ENCODE data around the gene SCAI.
"Not testable (repeated sequence)": the region's sequence is repeated elsewhere in the genome, so short reads cannot be mapped to it uniquely, and the experiment has no call there.

Gene SCAI

DNA sequence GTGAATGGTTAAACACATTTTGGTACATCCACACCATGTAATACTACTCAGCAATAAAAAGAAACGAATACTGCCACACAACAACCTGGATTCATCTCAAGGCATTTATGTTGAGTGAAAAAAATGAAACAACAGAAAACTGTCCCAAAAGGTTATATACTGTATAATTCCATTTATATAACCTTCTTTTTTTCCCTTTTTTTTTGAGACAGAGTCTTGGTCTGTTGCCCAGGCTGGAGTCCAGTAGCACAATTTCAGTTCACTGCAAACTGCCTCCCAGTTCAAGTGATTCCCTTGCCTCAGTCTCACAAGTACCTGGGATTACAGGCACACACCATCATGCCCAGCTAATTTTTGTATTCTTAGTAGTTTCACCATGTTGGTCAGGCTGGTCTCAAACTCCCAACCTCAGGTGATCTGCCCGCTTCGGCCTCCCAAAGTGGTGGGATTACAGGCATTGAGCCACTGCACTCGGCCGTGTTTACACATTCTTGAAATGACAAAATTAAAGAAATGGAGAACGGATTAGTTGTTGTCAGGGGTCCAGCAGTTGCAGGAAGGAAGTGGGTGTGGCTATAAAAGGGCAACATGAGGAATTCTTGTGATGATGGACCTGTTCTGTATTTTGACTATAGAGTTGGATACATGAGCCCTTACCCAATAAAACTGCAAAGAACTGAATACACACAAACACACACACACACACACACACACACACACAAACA, 28.9 kb upstream of the SCAI start:
- Histone ChIP-seq H3K36me3 (ENCODE audit: insufficient read depth, low read length) (peaks cover 11% of the 10 kb centered on the region), H3K9me3 (replicated peaks; ENCODE audit: low read length) (no peaks in the 10 kb centered on the region), H3K9ac (ENCODE audit: low read depth, low read length) (no peak overlapping the region), H3K27me3 (ENCODE audit: control insufficient read depth, insufficient read depth, low read length) (no peaks in the 10 kb centered on the region), H3K4me3 (ENCODE audit: low read length) (no peak overlapping the region), H3K4me2 (ENCODE audit: low read length) (no peak overlapping the region), H3K4me1 (ENCODE audit: control insufficient read depth, insufficient read depth, low read length) (peaks cover 7% of the 10 kb centered on the region)

DNA sequence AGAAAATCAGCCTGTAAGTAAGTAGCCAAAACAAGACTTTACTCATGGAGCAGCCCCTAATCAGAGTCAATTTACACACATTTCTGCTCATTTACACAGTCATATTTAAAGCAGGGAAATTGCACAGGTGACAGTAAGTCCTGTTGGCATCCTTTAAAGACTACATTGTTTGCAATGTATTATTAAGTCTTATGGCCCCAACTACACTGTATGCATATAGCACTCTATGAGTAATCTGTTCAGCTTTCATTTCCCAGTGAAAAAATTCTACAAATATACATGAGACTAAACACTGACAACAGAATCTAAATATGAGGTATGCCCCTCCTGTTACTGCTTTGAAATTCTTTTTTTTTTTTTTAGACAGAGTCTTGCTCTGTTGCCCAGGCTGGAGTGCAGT, 26.6 kb upstream of the SCAI start:
- H3K9ac ChIP-seq (ENCODE audit: low read depth, low read length), result no peak overlapping the region
- no peak overlapping the region for H3K4me3 ChIP-seq (ENCODE audit: low read length)
- peaks cover 11% of the 10 kb centered on the region for H3K36me3 ChIP-seq (ENCODE audit: insufficient read depth, low read length)
- H3K4me2 ChIP-seq (ENCODE audit: low read length), result no peak overlapping the region
- H3K9me3 ChIP-seq (replicated peaks; ENCODE audit: low read length), result no peaks in the 10 kb centered on the region
- no peaks in the 10 kb centered on the region for H3K27me3 ChIP-seq (ENCODE audit: control insufficient read depth, insufficient read depth, low read length)
- peaks cover 17% of the 10 kb centered on the region for H3K4me1 ChIP-seq (ENCODE audit: control insufficient read depth, insufficient read depth, low read length)

DNA sequence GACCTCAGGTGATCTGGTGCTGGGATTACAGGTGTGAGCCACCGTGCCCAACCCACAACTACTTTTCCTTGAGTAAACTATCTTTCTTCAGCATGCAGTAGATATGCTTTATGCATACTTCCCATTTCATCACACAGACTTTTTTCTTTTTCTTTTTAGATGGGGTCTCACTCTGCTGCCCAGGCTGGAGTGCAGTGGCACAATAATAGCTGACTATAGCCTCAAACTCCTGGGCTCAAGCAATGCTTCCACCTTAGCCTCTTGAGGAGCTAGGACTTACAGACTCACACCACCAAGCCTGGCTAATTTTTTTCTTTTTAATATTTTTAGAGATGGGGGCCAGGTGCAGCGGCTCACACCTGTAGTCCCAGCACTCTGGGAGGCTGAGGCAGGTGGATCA, 23.4 kb upstream of the SCAI start:
- Histone ChIP-seq H3K4me1 (ENCODE audit: control insufficient read depth, insufficient read depth, low read length) (peaks cover 10% of the 10 kb centered on the region), H3K4me2 (ENCODE audit: low read length) (no peak overlapping the region), H3K36me3 (ENCODE audit: insufficient read depth, low read length) (peaks cover 11% of the 10 kb centered on the region), H3K4me3 (ENCODE audit: low read length) (no peak overlapping the region), H3K9ac (ENCODE audit: low read depth, low read length) (no peak overlapping the region), H3K9me3 (replicated peaks; ENCODE audit: low read length) (no peaks in the 10 kb centered on the region), H3K27me3 (ENCODE audit: control insufficient read depth, insufficient read depth, low read length) (no peaks in the 10 kb centered on the region)

DNA sequence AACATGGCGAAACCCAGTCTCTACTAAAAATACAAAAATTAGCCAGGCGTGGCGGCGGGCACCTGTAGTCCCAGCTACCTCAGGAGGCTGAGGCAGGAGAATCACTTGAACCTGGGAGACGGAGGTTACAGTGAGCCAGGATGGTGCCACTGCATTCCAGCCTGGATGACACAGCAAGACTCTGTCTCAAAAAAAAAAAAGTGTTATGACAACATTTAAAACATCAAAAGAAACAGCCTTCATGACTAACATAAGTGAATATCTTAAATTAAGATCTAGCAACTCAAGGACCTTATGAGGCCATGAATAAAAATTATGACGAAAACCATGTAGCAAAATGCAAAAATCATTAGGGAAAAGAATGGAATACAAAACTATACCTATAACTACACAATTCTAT, 19.6 kb upstream of the SCAI start:
- peaks cover 22% of the 10 kb centered on the region for H3K4me1 ChIP-seq (ENCODE audit: control insufficient read depth, insufficient read depth, low read length)
- not testable (repeated sequence) for H3K9ac ChIP-seq (ENCODE audit: low read depth, low read length); H3K36me3 ChIP-seq (ENCODE audit: insufficient read depth, low read length); H3K4me3 ChIP-seq (ENCODE audit: low read length); H3K9me3 ChIP-seq (replicated peaks; ENCODE audit: low read length); H3K4me2 ChIP-seq (ENCODE audit: low read length); H3K27me3 ChIP-seq (ENCODE audit: control insufficient read depth, insufficient read depth, low read length)

GRCh38 chr9:125161284-125161918, 18.1 kb upstream of the SCAI start:
- H3K4me1 ChIP-seq (ENCODE audit: control insufficient read depth, insufficient read depth, low read length), result peaks cover 22% of the 10 kb centered on the region
- H3K27me3 ChIP-seq (ENCODE audit: control insufficient read depth, insufficient read depth, low read length), result no peaks in the 10 kb centered on the region
- H3K9me3 ChIP-seq (replicated peaks; ENCODE audit: low read length), result no peaks in the 10 kb centered on the region
- H3K4me3 ChIP-seq (ENCODE audit: low read length), result no peak overlapping the region
- peak overlapping the region; percentile 7 for H3K4me2 ChIP-seq (ENCODE audit: low read length)
- peaks cover 10% of the 10 kb centered on the region for H3K36me3 ChIP-seq (ENCODE audit: insufficient read depth, low read length)
- peak overlapping the region; percentile 35 for H3K9ac ChIP-seq (ENCODE audit: low read depth, low read length)

DNA sequence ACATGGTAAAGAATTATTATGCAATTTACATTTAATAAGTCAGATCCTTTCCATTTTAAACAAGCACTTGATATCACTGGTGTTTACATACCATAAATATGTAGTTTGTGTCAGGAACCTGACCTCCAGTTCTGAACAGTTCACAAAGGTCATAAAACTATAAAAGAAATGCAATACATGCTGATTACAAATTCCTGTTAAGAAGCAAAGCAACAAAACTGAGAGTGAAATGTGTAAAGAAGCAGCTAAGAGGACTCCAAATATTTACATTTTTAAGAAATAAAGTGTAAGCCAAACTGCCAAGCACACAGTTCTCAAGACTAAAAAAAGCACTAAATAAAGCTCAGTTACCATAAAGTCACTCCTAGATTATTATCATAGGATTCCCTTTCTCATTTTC, 17.4 kb upstream of the SCAI start:
- Histone ChIP-seq H3K9me3 (replicated peaks; ENCODE audit: low read length) (no peaks in the 10 kb centered on the region), H3K27me3 (ENCODE audit: control insufficient read depth, insufficient read depth, low read length) (no peaks in the 10 kb centered on the region), H3K9ac (ENCODE audit: low read depth, low read length) (peak overlapping the region; percentile 35), H3K36me3 (ENCODE audit: insufficient read depth, low read length) (peaks cover 10% of the 10 kb centered on the region), H3K4me3 (ENCODE audit: low read length) (no peak overlapping the region), H3K4me2 (ENCODE audit: low read length) (peak overlapping the region; percentile 7), H3K4me1 (ENCODE audit: control insufficient read depth, insufficient read depth, low read length) (peaks cover 16% of the 10 kb centered on the region)

DNA sequence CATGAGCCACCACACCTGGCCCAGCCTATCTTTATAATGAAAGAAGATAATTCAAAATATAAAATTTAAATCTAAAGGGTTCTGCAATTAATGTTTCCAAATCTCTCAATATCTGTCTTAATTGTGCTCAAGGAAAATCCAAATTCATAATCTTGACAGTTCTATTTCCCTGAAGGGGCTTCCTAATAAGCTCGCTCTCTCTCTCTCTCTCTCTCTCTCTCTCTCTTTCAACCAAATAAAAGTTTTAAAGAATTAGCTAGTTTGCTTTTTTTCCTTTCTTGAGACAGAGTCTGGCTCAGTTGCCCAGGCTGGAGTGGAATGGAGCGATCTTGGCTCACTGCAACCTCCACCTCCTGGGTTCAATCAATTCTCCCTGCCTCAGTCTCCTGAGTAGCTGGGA, 13.2 kb upstream of the SCAI start:
- peaks cover 20% of the 10 kb centered on the region for H3K36me3 ChIP-seq (ENCODE audit: insufficient read depth, low read length)
- no peak overlapping the region for H3K4me3 ChIP-seq (ENCODE audit: low read length)
- peaks cover 10% of the 10 kb centered on the region for H3K4me1 ChIP-seq (ENCODE audit: control insufficient read depth, insufficient read depth, low read length)
- H3K9ac ChIP-seq (ENCODE audit: low read depth, low read length), result no peak overlapping the region
- H3K27me3 ChIP-seq (ENCODE audit: control insufficient read depth, insufficient read depth, low read length), result no peaks in the 10 kb centered on the region
- H3K9me3 ChIP-seq (replicated peaks; ENCODE audit: low read length), result no peaks in the 10 kb centered on the region
- H3K4me2 ChIP-seq (ENCODE audit: low read length), result no peak overlapping the region

DNA sequence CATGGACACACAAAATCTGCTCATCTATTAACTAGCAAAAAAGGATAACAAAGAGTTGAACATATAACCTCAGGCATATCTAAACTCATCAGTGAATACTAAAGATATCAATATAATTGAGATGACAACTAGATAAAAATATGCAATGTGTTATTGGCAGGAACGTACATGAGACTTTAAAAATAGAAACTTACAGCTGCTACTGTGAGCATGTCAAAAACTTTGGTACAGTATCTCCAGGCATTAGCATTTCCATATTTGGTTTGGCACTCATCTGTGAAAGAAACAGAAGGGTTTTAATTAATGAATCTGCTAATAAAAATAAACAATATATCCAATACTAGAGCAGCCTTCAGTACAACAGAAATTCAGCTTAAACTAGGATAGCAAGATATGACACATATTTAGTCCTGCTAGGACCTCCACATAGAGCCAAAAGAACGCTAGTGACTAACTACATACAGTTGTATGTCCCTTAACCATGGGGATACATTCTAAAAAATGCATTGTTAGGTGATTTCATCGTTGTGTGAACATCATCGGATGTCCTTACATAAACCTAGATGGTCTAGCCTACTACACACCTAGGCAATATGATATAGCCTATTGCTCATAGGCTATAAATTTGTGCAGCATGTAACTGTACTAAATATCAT, 10.5 kb upstream of the SCAI start:
- no peaks in the 10 kb centered on the region for H3K27me3 ChIP-seq (ENCODE audit: control insufficient read depth, insufficient read depth, low read length)
- peaks cover 31% of the 10 kb centered on the region for H3K36me3 ChIP-seq (ENCODE audit: insufficient read depth, low read length)
- H3K4me2 ChIP-seq (ENCODE audit: low read length), result no peak overlapping the region
- H3K4me1 ChIP-seq (ENCODE audit: control insufficient read depth, insufficient read depth, low read length), result no peaks in the 10 kb centered on the region
- H3K9me3 ChIP-seq (replicated peaks; ENCODE audit: low read length), result no peaks in the 10 kb centered on the region
- no peak overlapping the region for H3K4me3 ChIP-seq (ENCODE audit: low read length)
- H3K9ac ChIP-seq (ENCODE audit: low read depth, low read length), result no peak overlapping the region

DNA sequence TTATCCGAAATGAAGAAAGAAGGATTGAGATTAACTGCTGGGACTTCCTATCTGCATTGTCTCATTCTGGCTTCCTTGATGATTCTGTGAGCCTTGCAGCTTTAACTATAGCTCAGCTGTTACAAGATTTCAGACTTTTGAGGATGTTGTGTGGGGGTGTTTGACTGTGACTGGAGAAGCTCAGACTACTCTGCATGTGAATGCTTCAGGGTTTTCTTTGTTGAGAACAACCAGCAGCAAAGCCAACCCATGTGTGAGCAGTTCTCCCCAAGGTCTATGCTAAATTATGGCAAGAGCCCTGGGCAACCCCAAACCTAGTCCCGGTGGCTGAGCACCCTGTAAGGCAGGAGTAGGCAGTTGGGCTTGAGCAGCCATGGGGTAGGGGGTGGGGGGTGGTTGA, 8.4 kb upstream of the SCAI start:
- no peak overlapping the region for H3K4me3 ChIP-seq (ENCODE audit: low read length)
- H3K27me3 ChIP-seq (ENCODE audit: control insufficient read depth, insufficient read depth, low read length), result no peaks in the 10 kb centered on the region
- no peak overlapping the region for H3K4me2 ChIP-seq (ENCODE audit: low read length)
- H3K36me3 ChIP-seq (ENCODE audit: insufficient read depth, low read length), result peaks cover 27% of the 10 kb centered on the region
- no peaks in the 10 kb centered on the region for H3K4me1 ChIP-seq (ENCODE audit: control insufficient read depth, insufficient read depth, low read length)
- H3K9ac ChIP-seq (ENCODE audit: low read depth, low read length), result no peak overlapping the region
- no peaks in the 10 kb centered on the region for H3K9me3 ChIP-seq (replicated peaks; ENCODE audit: low read length)

- H3K9me3 ChIP-seq (replicated peaks; ENCODE audit: low read length), result no peaks in the 10 kb centered on the region
- peaks cover 27% of the 10 kb centered on the region for H3K36me3 ChIP-seq (ENCODE audit: insufficient read depth, low read length)
- no peak overlapping the region for H3K4me2 ChIP-seq (ENCODE audit: low read length)
- H3K4me1 ChIP-seq (ENCODE audit: control insufficient read depth, insufficient read depth, low read length), result no peaks in the 10 kb centered on the region
- no peaks in the 10 kb centered on the region for H3K27me3 ChIP-seq (ENCODE audit: control insufficient read depth, insufficient read depth, low read length)
- H3K4me3 ChIP-seq (ENCODE audit: low read length), result no peak overlapping the region
- H3K9ac ChIP-seq (ENCODE audit: low read depth, low read length), result no peak overlapping the region
These were observed 7.3 kb upstream of the SCAI start for GRCh38 chr9:125150349-125151245.

DNA sequence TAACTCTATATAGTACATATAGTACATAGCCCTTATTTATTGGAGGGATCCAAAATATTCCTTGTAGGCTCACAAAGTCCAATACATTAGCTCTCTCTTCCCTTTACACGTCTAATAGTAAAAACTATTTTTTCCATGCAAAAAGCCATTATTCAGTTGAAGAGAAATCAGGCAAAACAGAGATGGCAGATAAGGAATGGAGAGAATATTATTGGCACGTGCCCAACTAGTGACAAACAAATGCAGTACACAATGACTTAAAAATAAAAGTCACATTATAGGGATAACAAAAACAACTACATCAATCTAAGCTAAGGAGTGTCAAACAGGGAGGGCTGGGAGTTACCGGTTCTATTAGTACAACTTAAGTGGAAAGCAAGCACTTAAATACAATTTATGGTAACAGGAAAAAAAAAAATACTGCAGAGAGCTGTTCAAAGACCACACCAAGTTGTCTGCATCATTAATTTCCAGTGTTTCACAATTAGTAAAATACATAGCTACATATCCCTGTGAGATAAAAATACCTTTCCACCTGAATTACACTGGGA, 4.1 kb upstream of the SCAI start:
- H3K36me3 ChIP-seq (ENCODE audit: insufficient read depth, low read length), result peaks cover 20% of the 10 kb centered on the region
- peaks cover 5% of the 10 kb centered on the region for H3K4me1 ChIP-seq (ENCODE audit: control insufficient read depth, insufficient read depth, low read length)
- H3K9ac ChIP-seq (ENCODE audit: low read depth, low read length), result no peak overlapping the region
- no peaks in the 10 kb centered on the region for H3K27me3 ChIP-seq (ENCODE audit: control insufficient read depth, insufficient read depth, low read length)
- no peaks in the 10 kb centered on the region for H3K9me3 ChIP-seq (replicated peaks; ENCODE audit: low read length)
- H3K4me2 ChIP-seq (ENCODE audit: low read length), result no peak overlapping the region
- no peak overlapping the region for H3K4me3 ChIP-seq (ENCODE audit: low read length)
